Measurements from ENCODE around the gene EXOC2.

EXOC2 gene

GRCh38 chr6:490251-491037 lies 202.5 kb downstream of the EXOC2 start:
- DNase-seq = no peak

GRCh38 chr6:489762-490161 lies 203.2 kb downstream of the EXOC2 start:
- DNase-seq = no peak

GRCh38 chr6:489001-489400 lies 203.9 kb downstream of the EXOC2 start:
- DNase-seq = no peak

- DNase-seq = no peak
Observed at GRCh38 chr6:487956-488355, 205.0 kb downstream of the EXOC2 start.

- no peak for DNase-seq
Observed at GRCh38 chr6:485655-486170, 207.2 kb downstream of the EXOC2 start.

GRCh38 chr6:484746-485145 lies 208.2 kb downstream of the EXOC2 start:
- DNase-seq = no peak

GRCh38 chr6:484086-484745 lies 208.7 kb downstream of the EXOC2 start:
- no peak for DNase-seq

GRCh38 chr6:475314-475713 lies 217.6 kb downstream of the EXOC2 start:
- DNase-seq = no peak

GRCh38 chr6:474453-475185 lies 218.3 kb downstream of the EXOC2 start:
- DNase-seq = peak; percentile 64

- DNase-seq = no peak
Observed at GRCh38 chr6:473768-474452, 219.0 kb downstream of the EXOC2 start.

GRCh38 chr6:473356-473755 lies 219.6 kb downstream of the EXOC2 start:
- DNase-seq = no peak

- DNase-seq = no peak
Observed at GRCh38 chr6:470901-471448, 222.0 kb downstream of the EXOC2 start.

GRCh38 chr6:470051-470900 lies 222.7 kb downstream of the EXOC2 start:
- DNase-seq = no peak

GRCh38 chr6:467671-468082 lies 225.3 kb downstream of the EXOC2 start:
- no peak for DNase-seq

GRCh38 chr6:467111-467510 lies 225.8 kb downstream of the EXOC2 start:
- DNase-seq = no peak

- no peak for DNase-seq
Observed at GRCh38 chr6:466564-466963, 226.4 kb downstream of the EXOC2 start.

GRCh38 chr6:465531-466348 lies 227.2 kb downstream of the EXOC2 start:
- DNase-seq = no peak

GRCh38 chr6:456887-457286 lies 236.1 kb downstream of the EXOC2 start:
- DNase-seq = no peak

- no peak for DNase-seq
Observed at GRCh38 chr6:456358-456867, 236.5 kb downstream of the EXOC2 start.

- no peak for DNase-seq
Observed at GRCh38 chr6:455835-456234, 237.1 kb downstream of the EXOC2 start.

Measured in activated effector memory CD4-positive, alpha-beta T cell treated with Interleukin-2 at 50 U/mL for 16 hours (primary cell).